ENCODE data around the gene PAPPA2.

The PAPPA2 gene

DNA sequence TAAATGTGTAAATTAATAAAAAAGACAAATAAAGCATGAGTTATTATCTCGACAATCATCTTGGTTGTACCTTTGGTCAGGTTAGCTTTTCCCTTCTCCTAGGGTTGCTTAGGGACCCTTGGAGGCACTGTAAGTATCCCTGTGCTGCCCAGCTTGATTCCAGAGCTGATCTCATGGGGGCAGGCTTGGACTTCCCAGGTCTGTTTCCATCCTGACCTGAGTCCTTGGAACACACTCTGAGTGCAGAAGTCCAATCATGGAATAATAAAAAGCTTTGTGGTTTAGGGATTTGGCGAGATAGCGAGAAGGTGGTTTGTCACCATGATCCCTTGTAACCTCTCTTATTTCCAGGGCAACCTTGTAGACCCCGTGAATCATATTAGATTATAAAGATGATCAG, 18.7 kb upstream of the PAPPA2 start (continued):
- TF ChIP-seq, protein P1, sequence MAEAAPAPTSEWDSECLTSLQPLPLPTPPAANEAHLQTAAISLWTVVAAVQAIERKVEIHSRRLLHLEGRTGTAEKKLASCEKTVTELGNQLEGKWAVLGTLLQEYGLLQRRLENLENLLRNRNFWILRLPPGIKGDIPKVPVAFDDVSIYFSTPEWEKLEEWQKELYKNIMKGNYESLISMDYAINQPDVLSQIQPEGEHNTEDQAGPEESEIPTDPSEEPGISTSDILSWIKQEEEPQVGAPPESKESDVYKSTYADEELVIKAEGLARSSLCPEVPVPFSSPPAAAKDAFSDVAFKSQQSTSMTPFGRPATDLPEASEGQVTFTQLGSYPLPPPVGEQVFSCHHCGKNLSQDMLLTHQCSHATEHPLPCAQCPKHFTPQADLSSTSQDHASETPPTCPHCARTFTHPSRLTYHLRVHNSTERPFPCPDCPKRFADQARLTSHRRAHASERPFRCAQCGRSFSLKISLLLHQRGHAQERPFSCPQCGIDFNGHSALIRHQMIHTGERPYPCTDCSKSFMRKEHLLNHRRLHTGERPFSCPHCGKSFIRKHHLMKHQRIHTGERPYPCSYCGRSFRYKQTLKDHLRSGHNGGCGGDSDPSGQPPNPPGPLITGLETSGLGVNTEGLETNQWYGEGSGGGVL (tag by site-specific recombination; IDR thresholded peaks at IDR 0.05) = no peak
- TF ChIP-seq, protein P2, sequence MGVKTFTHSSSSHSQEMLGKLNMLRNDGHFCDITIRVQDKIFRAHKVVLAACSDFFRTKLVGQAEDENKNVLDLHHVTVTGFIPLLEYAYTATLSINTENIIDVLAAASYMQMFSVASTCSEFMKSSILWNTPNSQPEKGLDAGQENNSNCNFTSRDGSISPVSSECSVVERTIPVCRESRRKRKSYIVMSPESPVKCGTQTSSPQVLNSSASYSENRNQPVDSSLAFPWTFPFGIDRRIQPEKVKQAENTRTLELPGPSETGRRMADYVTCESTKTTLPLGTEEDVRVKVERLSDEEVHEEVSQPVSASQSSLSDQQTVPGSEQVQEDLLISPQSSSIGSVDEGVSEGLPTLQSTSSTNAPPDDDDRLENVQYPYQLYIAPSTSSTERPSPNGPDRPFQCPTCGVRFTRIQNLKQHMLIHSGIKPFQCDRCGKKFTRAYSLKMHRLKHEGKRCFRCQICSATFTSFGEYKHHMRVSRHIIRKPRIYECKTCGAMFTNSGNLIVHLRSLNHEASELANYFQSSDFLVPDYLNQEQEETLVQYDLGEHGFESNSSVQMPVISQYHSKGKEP (tag by site-specific recombination; IDR thresholded peaks at IDR 0.05) = no peak
- TF ChIP-seq, protein P3, sequence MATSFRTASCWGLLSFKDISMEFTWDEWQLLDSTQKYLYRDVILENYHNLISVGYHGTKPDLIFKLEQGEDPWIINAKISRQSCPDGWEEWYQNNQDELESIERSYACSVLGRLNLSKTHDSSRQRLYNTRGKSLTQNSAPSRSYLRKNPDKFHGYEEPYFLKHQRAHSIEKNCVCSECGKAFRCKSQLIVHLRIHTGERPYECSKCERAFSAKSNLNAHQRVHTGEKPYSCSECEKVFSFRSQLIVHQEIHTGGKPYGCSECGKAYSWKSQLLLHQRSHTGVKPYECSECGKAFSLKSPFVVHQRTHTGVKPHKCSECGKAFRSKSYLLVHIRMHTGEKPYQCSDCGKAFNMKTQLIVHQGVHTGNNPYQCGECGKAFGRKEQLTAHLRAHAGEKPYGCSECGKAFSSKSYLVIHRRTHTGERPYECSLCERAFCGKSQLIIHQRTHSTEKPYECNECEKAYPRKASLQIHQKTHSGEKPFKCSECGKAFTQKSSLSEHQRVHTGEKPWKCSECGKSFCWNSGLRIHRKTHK (tag by site-specific recombination; IDR thresholded peaks at IDR 0.05) = no peak
- no peak for TF ChIP-seq ZNF501 (tag by site-specific recombination; IDR thresholded peaks at IDR 0.05)
- TF ChIP-seq RBAK (tag by site-specific recombination; IDR thresholded peaks at IDR 0.05) = no peak
- TF ChIP-seq, protein P4, sequence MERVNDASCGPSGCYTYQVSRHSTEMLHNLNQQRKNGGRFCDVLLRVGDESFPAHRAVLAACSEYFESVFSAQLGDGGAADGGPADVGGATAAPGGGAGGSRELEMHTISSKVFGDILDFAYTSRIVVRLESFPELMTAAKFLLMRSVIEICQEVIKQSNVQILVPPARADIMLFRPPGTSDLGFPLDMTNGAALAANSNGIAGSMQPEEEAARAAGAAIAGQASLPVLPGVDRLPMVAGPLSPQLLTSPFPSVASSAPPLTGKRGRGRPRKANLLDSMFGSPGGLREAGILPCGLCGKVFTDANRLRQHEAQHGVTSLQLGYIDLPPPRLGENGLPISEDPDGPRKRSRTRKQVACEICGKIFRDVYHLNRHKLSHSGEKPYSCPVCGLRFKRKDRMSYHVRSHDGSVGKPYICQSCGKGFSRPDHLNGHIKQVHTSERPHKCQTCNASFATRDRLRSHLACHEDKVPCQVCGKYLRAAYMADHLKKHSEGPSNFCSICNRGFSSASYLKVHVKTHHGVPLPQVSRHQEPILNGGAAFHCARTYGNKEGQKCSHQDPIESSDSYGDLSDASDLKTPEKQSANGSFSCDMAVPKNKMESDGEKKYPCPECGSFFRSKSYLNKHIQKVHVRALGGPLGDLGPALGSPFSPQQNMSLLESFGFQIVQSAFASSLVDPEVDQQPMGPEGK (tag by site-specific recombination; IDR thresholded peaks at IDR 0.05) = no peak

DNA sequence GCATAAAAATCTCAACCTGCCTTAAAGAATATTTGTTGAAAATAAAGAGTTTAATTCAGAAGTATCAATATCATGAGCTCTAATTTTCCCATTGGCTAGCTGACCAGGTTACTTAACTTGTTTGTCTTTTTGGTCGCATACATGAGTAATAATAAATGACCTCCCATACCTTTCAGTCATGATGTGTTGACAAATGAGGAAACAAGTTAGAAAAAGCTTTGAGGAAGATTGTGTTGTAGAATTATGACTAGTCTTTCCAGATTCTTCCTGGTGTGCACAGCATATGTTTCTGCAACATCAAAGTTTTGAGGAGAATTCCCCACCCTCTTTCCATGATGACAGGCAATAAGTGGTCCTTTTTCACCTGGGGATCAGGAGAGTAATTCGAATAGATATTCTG, 17.6 kb upstream of the PAPPA2 start:
- no peaks in the 10 kb centered on the region for H3K36me3 ChIP-seq (ENCODE audit: control insufficient read depth in 2 of 2, insufficient read depth in 1 of 2, low read length in 2 of 2)
- TF ChIP-seq, protein P5, sequence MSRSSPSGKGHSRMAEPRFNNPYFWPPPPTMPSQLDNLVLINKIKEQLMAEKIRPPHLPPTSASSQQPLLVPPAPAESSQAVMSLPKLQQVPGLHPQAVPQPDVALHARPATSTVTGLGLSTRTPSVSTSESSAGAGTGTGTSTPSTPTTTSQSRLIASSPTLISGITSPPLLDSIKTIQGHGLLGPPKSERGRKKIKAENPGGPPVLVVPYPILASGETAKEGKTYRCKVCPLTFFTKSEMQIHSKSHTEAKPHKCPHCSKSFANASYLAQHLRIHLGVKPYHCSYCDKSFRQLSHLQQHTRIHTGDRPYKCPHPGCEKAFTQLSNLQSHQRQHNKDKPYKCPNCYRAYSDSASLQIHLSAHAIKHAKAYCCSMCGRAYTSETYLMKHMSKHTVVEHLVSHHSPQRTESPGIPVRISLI (tag by site-specific recombination; IDR thresholded peaks at IDR 0.05) = no peak
- no peak for TF ChIP-seq BCL11A (tag by site-specific recombination; IDR thresholded peaks at IDR 0.05; ENCODE audit: low read depth)
- TF ChIP-seq, protein P6, sequence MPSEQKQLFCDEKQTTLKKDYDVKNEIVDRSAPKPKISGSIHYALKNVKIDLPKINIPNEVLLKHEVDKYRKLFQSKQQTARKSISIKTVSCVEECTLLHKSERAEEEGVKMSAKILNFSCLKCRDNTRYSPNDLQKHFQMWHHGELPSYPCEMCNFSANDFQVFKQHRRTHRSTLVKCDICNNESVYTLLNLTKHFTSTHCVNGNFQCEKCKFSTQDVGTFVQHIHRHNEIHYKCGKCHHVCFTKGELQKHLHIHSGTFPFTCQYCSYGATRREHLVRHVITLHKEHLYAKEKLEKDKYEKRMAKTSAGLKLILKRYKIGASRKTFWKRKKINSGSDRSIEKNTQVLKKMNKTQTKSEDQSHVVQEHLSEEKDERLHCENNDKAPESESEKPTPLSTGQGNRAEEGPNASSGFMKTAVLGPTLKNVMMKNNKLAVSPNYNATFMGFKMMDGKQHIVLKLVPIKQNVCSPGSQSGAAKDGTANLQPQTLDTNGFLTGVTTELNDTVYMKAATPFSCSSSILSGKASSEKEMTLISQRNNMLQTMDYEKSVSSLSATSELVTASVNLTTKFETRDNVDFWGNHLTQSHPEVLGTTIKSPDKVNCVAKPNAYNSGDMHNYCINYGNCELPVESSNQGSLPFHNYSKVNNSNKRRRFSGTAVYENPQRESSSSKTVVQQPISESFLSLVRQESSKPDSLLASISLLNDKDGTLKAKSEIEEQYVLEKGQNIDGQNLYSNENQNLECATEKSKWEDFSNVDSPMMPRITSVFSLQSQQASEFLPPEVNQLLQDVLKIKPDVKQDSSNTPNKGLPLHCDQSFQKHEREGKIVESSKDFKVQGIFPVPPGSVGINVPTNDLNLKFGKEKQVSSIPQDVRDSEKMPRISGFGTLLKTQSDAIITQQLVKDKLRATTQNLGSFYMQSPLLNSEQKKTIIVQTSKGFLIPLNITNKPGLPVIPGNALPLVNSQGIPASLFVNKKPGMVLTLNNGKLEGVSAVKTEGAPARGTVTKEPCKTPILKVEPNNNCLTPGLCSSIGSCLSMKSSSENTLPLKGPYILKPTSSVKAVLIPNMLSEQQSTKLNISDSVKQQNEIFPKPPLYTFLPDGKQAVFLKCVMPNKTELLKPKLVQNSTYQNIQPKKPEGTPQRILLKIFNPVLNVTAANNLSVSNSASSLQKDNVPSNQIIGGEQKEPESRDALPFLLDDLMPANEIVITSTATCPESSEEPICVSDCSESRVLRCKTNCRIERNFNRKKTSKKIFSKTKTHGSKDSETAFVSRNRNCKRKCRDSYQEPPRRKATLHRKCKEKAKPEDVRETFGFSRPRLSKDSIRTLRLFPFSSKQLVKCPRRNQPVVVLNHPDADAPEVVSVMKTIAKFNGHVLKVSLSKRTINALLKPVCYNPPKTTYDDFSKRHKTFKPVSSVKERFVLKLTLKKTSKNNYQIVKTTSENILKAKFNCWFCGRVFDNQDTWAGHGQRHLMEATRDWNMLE (tag by site-specific recombination; conservative IDR thresholded peaks at IDR 0.05; ENCODE audit: low read depth) = no peak
- no peak for TF ChIP-seq ZNF221 (tag by site-specific recombination; IDR thresholded peaks at IDR 0.05; ENCODE audit: borderline replicate concordance)
- TF ChIP-seq ZNF274 (IDR thresholded peaks at IDR 0.05; ENCODE audit: low read length) = no peak
- TF ChIP-seq ZNF274 (tag by site-specific recombination; IDR thresholded peaks at IDR 0.05; ENCODE audit: borderline replicate concordance) = no peak
- TF ChIP-seq REPIN1 (tag by site-specific recombination; IDR thresholded peaks at IDR 0.05; ENCODE audit: low read depth) = no peak
- H3K4me3 ChIP-seq (ENCODE audit: low read depth, low read length) = no peak overlapping the region
- no peaks in the 10 kb centered on the region for H3K4me1 ChIP-seq (ENCODE audit: control insufficient read depth, insufficient read depth, low read length)
- CTCF ChIA-PET = no interaction called here
- H3K9me3 ChIP-seq (ENCODE audit: control insufficient read depth, insufficient read depth, low read depth, low read length) = no peaks in the 10 kb centered on the region
- H3K27ac ChIP-seq (ENCODE audit: extremely low read depth, low read depth, low read length) = no peak overlapping the region
- POLR2A ChIA-PET = no interaction called here
